Middle frontal gyrus (tissue), 1 donor: ENCODE data around the gene NAPEPLD.
"Not testable (repeated sequence)": the region's sequence is repeated elsewhere in the genome, so short reads cannot be mapped to it uniquely, and the experiment has no call there.

ENCODE experiments used
- DNase-seq: peaks from one replicate; pipeline ENCODE4 v3.0.0-alpha.2; 2015; ENCODE audit warnings: low spot score; ENCODE audit errors: extremely low spot score

NAPEPLD gene

DNA sequence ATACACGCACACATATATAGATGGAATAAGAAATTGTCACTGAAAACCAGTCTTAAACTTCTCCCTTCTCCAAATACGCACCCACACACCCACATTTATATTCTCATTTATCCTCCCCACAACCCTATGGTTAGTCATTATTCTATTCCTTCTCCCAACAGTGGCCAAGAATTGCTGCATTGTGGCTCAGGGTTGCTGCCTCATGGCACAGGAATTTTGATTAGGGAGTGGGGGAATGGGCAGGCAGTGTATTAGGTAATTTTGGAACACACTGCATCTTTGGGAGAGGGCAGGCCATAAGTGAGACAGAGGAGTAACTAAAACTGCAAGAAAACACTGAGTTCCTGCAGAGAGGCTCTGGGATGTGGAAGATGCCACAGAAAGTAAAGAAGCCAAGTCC lies 35.7 kb downstream of the NAPEPLD start:
- no peak for DNase-seq

DNA sequence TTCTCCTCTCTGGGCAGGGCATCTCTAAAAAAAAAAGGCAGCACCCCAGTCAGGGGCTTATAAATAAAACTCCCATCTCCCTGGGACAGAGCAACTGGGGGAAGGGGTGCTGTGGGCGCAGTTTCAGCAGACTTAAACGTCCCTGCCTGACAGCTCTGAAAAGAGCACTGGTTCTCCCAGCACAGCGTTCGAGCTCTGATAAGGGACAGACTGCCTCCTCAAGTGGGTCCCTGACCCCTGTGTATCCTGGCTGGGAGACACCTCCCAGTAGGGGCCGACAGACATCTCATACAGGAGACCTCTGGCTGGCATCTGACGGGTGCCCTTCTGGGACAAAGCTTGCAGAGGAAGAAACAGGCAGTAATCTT lies 42.2 kb downstream of the NAPEPLD start:
- DNase-seq: not testable (repeated sequence)

DNA sequence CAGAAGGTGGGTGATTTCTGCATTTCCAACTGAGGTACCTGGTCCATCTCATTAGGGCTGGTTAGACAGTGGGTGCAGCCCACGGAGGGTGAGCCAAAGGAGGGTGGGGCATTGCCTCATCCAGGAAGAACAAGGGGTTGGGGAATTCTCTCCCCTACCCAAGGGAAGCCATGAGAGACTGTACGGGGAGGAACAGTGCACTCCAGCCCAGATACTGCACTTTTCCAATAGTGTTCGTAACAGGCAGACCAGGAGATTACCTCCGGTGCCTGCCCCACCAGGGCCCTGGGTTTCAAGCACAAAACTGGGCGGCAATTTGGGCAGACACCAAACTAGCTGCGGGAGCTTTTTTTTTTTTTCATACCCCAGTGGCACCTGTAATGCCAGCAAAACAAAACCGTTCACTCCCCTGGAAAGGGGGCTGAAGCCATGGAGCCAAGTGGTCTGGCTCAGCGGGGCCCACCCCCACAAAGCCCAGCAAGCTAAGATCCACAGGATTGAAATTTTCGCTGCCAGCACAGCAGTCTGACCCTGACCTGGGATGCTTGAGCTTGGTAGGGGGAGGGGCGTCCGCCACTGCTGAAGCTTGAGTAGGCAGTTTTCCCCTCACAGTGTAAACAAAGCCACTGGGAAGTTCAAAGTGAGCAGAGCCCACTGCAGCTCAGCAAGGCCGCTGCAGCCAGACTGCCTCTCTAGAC lies 42.7 kb downstream of the NAPEPLD start:
- no peak for DNase-seq

DNA sequence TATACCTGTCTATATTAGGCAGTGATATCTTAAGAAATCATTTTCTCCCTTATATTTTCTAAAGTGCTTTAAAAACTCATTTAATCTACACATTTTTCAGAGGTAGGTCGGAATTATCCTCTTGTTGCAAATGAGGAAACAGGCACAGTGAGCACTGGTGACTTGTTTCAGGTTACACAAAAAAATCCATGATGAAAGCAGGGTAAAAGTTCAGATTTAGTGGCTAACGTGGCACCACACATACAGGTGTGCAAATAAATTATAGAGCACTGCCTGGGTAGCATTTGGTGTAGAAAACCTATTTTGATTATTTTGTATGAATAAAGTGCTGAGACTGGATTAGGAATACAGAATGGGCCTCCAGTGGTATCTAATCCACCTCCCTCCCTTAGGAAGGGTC lies 47.4 kb downstream of the NAPEPLD start:
- DNase-seq: no peak

DNA sequence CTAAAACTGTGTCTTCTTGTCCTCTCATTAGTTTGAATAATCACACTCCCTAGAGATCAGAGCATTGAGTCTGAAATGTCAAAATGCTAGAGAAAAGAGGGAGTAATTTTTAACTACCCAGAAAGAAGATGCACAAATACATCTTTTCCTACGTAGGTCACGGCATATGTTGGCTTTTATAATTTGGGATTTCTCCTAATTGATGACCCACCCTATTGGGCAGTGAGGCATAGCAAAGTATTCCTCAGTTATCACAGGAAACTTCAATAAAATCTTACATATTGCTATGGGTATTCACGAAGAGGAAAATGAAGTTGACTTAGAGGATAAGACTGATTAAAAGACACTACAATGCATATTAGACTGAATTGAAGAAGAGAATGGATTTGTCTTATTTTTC lies 48.6 kb downstream of the NAPEPLD start:
- no peak for DNase-seq

DNA sequence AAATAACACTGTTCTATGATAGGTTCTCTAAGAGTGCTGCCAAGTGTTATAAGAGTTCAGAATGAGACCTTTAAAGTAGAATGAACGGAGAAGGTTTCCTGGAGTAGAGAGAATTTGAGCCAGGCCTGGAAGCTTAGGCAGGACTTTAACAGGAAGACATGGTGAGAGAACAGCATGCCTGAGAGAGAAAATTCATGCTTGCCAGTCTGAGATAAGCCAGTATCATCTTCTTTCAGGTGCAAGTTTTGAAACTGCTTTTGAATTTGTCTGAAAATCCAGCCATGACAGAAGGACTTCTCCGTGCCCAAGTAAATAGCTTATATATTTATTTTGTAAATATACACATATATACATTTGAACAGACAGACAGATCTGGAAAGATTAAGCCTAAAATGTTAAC lies 51.9 kb downstream of the NAPEPLD start:
- no peak for DNase-seq

DNA sequence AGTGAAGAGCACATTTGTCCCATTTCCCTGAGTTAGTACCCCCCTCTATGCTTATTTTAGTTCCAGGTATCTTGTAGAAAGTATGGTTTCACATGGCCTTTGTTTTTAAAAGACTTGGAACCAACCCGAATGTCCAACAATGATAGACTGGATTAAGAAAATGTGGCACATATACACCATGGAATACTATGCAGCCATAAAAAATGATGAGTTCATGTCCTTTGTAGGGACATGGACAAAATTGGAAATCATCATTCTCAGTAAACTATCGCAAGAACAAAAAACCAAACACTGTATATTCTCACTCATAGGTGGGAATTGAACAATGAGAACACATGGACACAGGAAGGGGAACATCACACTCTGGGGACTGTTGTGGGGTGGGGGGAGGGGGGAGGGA lies 53.3 kb downstream of the NAPEPLD start:
- not testable (repeated sequence) for DNase-seq

DNA sequence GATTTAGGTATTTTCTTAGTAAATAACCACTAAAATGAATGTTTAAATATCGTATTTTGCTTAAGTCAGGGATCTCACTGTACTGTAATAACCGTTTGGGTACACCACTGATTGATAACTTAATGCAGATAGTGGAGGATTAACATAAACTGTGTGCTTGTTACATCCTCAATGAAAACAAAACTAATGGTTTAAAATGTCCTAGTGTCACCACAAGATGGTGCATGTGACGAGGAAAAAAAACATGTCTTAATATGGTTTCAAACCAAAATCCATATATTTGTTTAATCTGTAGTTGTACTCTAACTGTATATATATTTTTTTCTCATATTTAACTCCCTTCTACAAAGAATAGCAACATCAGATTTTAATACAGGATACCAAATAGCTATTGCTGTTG lies 54.8 kb downstream of the NAPEPLD start:
- no peak for DNase-seq

DNA sequence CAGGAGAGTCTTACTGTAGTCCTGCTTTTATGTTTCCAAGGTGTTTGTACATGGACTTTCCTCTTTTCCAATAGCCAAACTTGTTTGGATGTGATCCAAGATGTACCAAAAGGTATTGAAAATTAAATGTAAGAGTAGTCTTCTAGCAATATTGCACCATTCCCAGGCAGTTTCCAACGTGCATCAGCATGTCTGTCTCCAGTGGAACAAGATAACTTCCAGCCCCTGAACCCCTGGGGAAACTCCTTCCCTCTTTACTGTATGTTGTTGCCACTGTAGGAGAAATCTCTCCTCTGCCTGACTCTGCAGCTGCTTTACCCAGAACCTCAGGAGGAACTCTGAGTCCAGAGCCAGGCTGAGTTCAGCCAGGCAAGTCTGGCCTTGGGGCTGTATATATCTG lies 55.5 kb downstream of the NAPEPLD start:
- DNase-seq: no peak

DNA sequence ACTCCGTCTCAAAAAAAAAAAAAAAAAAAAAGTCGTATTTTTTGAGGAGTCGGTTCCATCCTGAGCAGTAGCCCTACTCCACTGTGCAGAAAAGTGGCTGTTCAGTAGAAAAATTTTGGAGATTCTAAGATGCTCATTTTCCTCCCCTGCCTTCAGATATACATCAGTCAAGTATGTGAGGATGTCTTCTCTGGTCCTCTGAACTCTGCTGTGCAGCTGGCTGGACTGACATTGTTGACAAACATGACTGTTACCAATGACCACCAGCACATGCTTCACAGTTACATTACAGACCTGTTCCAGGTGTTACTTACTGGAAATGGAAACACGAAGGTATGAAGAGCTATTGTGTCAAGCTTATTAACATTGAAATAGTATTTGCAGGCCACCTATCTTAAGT lies 56.6 kb downstream of the NAPEPLD start:
- DNase-seq: not testable (repeated sequence)

DNA sequence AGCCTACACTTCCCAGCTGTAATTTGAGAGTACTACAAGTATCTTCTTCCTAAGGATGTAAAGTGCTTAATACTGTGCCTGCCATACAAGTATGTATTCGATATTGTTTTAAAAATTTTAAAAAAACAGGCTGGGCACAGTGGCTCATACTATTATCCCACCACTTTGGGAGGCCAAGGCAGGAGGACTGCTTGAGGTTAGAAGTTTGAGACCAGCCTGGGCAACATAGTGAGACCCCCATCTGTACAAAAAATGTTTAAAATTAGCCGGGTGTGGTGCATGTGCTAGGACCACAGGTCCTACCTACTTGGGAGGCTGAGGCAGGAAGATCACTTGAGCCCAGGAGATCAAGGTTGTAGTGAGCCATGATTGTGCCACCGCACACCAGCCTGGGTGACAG lies 65.7 kb downstream of the NAPEPLD start:
- DNase-seq: no peak

DNA sequence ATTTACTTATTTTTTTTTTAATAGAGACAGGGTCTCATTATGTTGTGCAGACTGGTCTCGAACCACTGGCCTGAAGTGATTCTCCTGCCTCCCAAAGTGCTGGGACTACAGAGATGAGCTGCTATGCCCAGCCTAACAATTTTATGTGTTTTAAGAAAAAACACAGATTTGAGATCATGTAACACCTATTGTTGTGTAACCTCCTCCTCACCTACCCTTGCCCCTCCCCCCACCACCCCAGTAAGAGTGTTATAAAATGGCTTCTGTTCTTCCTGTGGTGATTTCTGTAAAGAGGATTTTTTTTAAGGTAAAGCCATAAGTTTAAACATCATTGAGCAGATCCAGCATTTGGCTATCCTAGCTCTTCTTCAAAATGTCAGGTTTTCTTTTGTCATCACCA lies 66.4 kb downstream of the NAPEPLD start:
- no peak for DNase-seq

DNA sequence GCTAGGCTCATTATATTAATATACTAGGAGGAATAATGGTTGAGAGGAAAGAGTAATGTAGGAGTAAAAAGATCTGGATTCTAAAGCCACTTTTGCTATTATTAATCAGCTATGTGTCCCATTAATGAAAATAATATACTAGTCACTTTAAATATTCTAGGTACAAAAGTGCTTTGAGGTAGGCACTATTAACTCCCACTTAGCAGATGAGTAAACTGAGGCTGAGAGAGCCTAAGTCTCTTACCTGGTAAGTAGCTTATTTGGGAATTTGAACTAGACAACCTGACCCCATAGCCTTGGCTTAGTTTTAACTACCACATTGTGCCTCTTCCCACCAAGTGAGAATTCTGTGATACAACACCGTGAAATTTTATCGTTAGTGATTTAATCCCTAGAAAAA lies 68.0 kb downstream of the NAPEPLD start:
- no peak for DNase-seq

DNA sequence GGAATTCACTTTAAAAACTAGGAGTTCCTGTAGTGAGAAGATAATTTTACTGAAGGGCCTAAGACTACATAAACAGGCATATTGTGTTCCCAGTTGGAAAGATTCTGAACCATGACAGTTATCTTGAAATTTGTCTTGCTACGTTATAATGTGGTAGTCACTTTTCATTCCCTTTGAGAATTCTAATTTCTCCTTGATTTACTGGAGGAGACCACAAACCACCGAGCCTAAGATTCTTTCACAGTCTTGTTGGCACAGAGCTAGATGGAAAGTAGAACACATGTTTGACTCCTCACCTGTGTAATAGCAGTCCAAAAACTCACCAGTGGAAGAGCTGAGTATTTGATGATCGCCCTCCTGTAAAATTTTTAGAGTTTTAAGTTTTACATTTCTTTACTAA lies 69.1 kb downstream of the NAPEPLD start:
- DNase-seq: no peak

DNA sequence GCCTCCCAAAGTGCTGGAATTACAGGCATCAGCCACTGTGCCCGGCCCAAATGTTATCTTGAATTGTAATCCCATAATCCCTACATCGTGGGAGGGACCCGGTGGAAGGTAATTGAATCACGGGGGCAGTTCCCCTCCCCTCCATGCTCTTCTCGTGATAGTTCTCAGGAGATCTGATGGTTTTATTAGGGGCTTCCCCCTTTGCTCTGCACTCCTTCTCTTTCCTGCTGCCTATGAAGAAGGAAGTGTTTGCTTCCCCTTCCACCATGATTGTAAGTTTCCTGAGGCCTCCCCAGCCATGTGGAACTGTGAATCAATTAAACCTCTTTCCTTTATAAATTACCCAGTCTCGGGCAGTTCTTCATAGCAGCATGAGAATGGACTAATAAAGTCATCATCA lies 70.7 kb downstream of the NAPEPLD start:
- DNase-seq: not testable (repeated sequence)

DNA sequence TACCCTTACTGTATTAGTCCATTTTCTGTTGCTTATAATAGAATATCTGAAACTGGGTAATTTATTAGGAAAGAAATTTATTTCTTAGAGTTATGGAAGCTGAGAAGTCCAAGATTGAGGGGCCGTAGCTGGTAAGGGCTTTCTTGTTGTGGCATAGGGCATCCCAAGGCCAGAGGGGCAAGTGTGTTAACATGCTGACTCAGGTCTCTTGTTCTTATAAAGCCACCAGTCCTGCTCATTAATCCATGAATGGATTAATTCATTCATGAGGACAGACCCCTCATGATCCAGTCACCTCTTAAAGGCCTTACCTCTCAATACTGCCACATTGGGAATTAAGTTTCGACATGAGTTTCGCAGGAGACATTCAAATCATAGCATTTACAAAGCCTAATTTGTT lies 71.6 kb downstream of the NAPEPLD start:
- no peak for DNase-seq

DNA sequence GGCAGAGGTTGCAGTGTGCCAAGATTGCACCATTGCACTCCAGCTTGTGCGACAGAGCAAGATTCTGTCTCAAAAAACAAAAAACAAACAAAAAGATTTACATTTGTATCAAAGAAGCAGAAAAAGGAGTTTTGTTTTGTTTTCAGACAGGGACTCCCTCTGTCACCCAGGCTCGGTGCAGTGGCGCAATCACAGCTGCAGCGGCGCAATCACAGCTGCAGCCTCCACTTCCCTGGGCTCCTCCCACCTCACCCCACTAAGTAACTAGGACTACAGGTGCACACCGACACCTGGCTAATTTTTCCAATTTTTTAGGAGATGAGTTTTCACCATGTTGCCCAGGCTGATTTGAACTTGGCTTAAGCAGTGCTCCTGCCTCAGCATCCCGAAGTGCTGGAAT lies 72.1 kb downstream of the NAPEPLD start:
- DNase-seq: no peak

DNA sequence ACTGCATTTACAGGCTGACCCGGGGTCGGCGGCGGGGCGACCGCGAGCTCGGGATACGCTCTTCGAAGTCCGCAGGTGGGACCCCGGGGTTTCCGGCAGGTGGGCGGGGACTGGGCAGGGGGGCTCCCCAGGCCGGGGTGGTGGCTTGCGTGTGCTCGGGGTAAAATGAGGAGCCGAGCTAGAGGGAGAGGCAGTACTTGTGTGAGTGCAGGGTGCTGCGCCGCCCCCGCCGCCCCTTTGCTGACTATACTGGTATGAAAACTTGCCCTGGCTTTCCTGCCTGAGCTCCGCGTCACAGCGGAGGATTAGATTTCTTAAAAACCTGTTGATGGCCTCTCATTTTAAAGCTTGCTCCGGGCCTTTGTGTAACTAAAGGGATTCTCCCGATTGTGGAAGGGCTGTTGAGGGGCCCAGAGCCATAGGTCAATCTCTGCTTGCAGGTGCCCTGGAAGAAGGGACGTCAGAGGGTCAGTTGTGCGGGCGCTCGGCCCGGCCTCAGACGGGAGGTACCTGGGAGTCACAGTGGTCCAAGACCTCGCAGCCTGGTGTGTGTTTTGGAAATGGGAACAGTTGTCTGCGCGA lies 73.5 kb downstream of the NAPEPLD start:
- no peak for DNase-seq

DNA sequence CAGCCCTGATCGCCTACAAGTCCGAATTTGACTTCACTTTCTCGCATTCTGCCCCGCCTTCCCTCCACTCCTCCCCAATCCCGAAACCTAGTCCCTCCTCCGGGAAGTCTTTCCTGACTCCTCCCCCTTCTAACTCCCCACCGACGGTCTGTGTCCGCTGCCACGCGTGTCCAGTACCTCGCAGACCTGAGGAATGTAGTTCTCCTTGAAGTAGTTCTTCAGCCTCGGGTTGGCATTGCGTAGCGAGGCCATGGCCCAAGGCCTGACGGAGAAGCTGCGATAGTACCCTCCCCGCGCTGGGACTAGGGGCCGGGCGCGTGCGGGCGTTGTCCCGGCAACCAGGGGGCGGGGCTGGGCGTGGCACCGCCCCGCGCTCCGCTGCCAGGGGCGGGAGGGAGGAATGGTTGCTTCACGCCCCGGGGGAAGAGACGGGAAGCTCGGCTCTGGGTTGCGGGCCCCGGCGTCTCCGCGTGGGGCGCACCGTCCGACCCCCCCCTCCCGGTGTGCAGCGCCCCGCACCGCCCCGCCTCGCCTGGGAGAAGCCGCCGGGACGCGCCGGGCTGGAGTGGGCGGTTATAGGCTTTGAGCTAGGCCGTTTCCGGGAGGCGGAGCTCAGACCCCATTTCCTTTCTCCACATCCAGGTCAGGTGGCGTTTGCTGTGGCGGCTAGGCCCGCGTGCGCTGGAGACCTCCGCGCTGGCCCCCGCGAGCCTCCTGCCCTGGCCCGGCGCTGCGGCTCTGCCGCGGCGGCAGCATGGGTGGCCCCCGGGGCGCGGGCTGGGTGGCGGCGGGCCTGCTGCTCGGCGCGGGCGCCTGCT lies 74.2 kb downstream of the NAPEPLD start, which contains the start of the genes ARMC10 and FBXL13:
Gene ARMC10 (plus strand): TSS at position 622 of the 818 bp plus-strand sequence. CDS start 133 bp downstream, at position 755.
Gene FBXL13 (minus strand): TSS at position 278 of the 818 bp plus-strand sequence.
- DNase-seq: peak; percentile 78

DNA sequence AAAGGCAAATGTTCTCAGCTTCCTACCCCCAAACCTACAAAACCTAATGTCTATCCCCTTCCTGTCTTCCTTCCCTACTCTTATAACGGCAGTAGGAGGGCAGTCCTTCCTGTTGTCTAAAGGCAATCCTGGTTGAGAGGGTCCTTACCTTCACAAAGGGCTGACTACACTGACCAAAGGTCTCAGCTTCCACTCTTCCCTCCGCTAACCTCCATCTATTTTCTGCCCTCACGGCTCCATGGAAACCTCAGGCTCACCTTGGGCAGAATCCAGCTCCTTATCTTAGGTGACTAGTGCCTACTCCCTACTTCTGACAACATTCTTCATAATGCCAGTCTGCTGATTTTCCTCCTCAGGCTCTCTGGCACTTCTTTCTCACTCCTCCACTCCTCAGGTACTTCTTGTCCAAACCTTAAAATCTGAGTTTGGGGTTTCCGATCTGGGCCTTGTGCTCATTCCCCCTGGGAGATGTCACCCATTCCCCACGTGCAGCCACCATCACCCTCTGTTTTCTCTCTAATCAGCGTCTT lies 74.8 kb downstream of the NAPEPLD start:
- no peak for DNase-seq

DNA sequence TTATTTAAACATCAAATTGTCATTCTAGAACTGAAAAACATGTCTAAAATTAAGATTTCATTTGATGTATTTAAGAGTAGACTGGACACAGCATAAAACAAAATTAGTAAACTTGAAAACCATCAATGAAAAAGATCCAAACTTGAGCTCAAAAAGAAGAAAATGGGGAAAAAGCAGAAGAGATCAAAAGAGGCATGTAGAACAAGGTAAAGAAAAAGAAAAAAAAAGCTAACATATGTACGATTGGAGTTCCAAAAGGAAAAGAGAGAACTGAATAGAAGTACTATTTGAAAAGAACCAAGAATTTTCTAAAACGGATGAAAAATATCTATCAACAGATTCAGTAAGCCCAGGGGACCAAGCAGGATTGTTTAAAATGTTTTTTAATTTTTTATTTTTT lies 77.9 kb downstream of the NAPEPLD start:
- DNase-seq: no peak
